Activated CD8-positive, alpha-beta T cell treated with anti-CD3 and anti-CD28 coated beads, Interleukin-2, amount 10 ng/mL, durations not matched to agents 7 days and 5 days (primary cell): ENCODE measurements around the gene CSRP2. TPM values are rescaled to one million over a fixed set of nuclear protein-coding genes. Genes with fewer than 3 reads are reported as not detected.

Experiments used
- ATAC-seq: fragments of 150-1000 bp; cut with Tn5 transposase; one replicate; pipeline ENCODE4 v1.10.0; 2021; ENCODE audit warnings: moderate library complexity
- CTCF ChIA-PET: fragments of 350-600 bp; sonication (Branson Sonifier 250); formaldehyde crosslinking; loops from one replicate; lab custom pipeline; 2021; ENCODE audit warnings: antibody characterized with exemption; lab: Charles Lee
- POLR2A ChIA-PET: fragments of 350-600 bp; sonication (Branson Sonifier 250); formaldehyde crosslinking; loops from one replicate; lab custom pipeline; 2021; ENCODE audit warnings: antibody characterized with exemption; lab: Charles Lee
- DNase-seq: peaks from one replicate; pipeline ENCODE4 v3.0.0-alpha.2; 2020
- H3K27ac Mint-ChIP-seq: one replicate; pipeline ENCODE4 v1.8.0; 2021; ENCODE audit warnings: mild to moderate bottlenecking, mixed read lengths
- H3K27me3 Mint-ChIP-seq: one replicate; pipeline ENCODE4 v1.8.0; 2021; ENCODE audit warnings: low read depth, mixed read lengths
- H3K36me3 Mint-ChIP-seq: one replicate; pipeline ENCODE4 v1.8.0; 2021; ENCODE audit warnings: low read depth, mixed read lengths
- H3K4me1 Mint-ChIP-seq: one replicate; pipeline ENCODE4 v1.8.0; 2021; ENCODE audit warnings: low read depth, mixed read lengths
- H3K4me3 Mint-ChIP-seq: one replicate; pipeline ENCODE4 v1.8.0; 2021; ENCODE audit warnings: mild to moderate bottlenecking, mixed read lengths
- H3K9me3 Mint-ChIP-seq: one replicate; pipeline ENCODE4 v1.8.0; 2022; ENCODE audit warnings: mixed read lengths; ENCODE audit not compliant: insufficient read depth
- total RNA-seq, 2 experiments: library from RNA; stranded (reverse); gene quantifications; one replicate each; pipeline ENCODE4 v1.2.3, GENCODE V29; 2021

The CSRP2 gene
- total RNA-seq = under 1 TPM in 1 of 2 experiments, not detected in 1; 0.47 TPM

DNA sequence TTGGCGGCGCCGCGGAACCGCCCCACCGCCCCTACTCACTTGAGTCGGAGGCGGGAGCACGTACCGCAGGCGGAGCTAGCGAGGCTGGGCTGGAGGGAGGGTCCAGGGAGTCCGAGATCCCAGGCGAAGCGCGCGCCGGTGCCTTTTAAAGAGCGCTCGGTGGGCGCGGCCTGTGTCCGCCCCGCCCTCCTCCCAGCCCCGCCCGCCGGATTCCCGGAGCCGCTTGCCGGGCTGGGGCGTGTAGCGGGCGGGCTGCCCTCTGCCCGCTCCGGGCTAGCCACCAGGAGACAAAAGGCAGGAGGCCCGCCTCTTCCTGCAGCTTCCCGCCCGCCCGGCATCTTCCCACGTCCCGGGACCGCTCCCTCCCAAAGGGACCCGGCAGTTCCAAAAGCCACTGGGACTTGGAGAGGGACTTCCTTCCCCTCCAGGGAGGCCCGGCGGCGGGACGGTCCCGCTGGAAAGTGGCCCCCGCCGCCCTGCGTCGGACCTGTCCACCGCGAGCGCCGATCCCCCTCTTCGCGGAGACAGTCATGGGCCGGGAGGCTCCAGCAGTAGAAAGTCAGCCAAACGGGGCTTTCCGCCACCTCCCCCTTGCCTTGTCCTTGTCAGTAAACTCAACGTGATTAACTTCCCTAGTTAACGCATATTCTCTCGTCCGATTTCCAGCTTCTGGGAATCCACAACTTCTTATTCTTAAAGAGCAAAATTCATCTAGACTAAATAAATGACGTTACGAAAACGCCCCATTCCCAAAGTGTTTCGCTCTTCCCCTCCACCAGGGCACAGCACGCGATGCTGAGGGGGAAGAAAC, at the start of gene CSRP2:
Gene CSRP2 (minus strand): TSS at position 121 of the 811 bp plus-strand sequence. CDS start 12,759 bp downstream, outside the sequence.
- Mint-ChIP-seq H3K4me1 (peaks cover 12% of the 10 kb centered on the region), H3K27ac (no peak within 1 kb of the TSS), H3K9me3 (no peaks in the 10 kb centered on the region), H3K27me3 (peaks cover 58% of the 10 kb centered on the region), H3K4me3 (peak within 1 kb of the TSS; percentile 79), H3K36me3 (no peaks in the 10 kb centered on the region)
- ATAC-seq (peak; percentile 89), DNase-seq (peak; percentile 70)
- CTCF ChIA-PET = no interaction called here
- POLR2A ChIA-PET = no interaction called here

DNA sequence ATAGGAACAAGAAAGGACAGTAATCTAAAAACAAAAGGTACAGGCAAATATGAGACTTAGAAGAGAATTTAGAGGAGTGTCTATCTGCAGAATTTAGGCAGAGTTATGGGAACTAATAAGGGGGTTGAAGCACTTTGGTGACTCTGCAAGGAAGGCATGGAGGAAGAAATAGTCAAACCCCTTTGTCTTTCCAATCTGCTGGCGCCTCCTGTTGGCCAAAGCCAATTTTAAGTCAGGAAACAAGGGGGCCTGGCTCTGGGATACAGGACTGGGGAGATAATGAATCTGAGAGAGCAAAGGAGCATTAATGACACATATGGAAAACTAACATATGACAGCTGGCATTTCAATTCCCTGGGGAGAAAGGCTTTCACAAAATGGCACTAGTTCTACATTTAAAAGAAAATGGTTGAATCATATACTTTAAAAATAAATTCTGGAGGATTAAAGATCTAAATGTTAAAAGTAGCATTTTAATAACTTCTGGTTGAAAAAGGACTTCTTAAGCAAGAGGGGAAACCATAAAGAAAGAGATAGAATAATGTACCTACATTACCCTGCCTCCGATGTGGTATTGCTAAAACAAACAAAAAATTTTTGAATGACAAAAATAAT, 48.5 kb upstream of the CSRP2 start:
- DNase-seq (peak; percentile 47), ATAC-seq (no peak)
- POLR2A ChIA-PET = no interaction called here
- no peak overlapping the region for H3K27ac Mint-ChIP-seq
- H3K27me3 Mint-ChIP-seq = peaks cover 5% of the 10 kb centered on the region
- H3K4me1 Mint-ChIP-seq = no peaks in the 10 kb centered on the region
- CTCF ChIA-PET = interaction anchor here (0.7 to 1.9 kb wide), 3 partner anchors 84 to 305 kb away, joined by 3 to 5 read pairs (median 3); no protein-coding TSS in a partner anchor
- no peaks in the 10 kb centered on the region for H3K36me3 Mint-ChIP-seq
- no peak overlapping the region for H3K4me3 Mint-ChIP-seq
- no peaks in the 10 kb centered on the region for H3K9me3 Mint-ChIP-seq

DNA sequence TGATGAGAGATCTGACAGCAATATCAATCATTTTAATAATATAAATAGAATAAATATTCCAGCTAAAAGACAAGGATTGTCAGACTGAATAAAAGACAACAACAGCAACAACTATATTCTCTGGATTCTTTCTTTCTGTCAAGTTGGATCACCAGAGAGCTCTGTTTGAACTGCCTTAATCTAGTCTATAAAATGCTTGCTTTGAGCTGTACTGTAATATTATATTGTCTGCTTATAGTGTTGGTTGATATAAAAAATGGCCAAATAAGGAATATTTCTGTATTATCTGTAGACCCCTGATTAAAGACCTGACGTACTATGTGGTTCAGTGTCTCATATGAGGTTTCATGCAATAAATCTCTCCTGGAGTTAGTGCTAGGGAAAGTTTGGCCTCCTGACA, 46.3 kb upstream of the CSRP2 start:
- Mint-ChIP-seq H3K4me3 (no peak overlapping the region), H3K4me1 (peaks cover 4% of the 10 kb centered on the region), H3K27me3 (peaks cover 8% of the 10 kb centered on the region), H3K9me3 (no peaks in the 10 kb centered on the region), H3K27ac (no peak overlapping the region), H3K36me3 (no peaks in the 10 kb centered on the region)
- ATAC-seq = no peak
- DNase-seq = no peak
- ChIA-PET CTCF (interaction anchor here (0.9 kb wide), 1 partner anchor 304 kb away, joined by 3 read pairs; no protein-coding TSS in a partner anchor), POLR2A (no interaction called here)

DNA sequence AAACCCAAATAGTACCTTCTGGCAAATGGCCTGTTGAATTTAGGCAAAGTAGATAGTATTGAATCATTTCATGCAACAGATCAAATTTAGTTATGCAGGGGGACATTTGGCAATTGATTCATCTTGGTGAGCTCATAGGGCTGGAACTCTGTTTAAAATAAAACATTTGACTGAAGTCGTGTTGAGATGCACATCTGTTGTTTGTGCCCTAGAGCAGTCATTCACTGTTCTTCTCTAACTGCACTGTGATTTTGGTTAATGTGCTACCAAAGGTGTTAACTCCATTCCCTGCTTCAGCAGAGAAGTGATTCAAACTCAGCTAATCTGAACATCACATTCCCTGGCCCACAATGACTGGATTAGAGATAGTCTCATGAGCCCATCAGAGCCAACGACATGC, 44.0 kb upstream of the CSRP2 start:
- DNase-seq (no peak), ATAC-seq (no peak)
- Mint-ChIP-seq H3K27ac (no peak overlapping the region), H3K9me3 (no peaks in the 10 kb centered on the region), H3K4me1 (peaks cover 5% of the 10 kb centered on the region), H3K36me3 (no peaks in the 10 kb centered on the region), H3K4me3 (no peak overlapping the region), H3K27me3 (peaks cover 8% of the 10 kb centered on the region)
- POLR2A ChIA-PET = no interaction called here
- CTCF ChIA-PET = no interaction called here

DNA sequence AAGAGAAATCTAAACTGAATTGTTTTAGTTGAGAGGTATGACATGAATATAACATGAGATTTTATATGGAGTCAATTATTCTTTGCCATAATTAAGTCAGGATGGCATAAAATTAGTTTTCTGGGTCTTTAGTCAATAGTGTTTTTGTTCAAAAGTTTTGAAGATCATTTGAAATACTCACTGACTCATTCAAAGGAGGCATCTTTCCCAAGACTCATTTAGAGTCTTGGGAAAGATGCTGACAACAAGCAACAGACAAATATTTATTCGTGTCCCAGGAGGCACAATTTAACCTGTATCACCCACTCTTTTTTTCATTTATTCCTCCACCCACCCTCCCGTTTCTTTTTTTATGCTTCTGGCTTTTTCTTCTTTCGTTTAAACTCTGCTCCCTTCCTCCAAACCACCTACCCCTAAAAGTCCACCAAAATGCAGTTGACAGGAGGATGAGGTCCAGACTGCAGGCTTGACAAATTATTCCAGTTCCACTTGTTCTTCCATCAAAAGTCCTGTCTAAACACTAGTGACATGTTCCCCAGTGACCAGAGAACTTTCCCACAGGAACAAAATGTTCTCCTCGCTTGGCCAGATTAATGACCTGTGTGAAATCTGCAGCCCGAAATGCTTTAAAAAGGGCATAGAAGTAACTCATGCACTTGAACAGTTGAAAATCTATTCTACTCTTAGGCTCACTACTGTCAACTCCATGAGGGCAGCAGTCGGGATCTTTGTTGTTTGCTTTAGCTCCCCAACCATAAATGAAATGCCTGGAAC, 43.3 kb upstream of the CSRP2 start:
- ChIA-PET CTCF (no interaction called here), POLR2A (no interaction called here)
- DNase-seq (no peak), ATAC-seq (no peak)
- peaks cover 6% of the 10 kb centered on the region for H3K27me3 Mint-ChIP-seq
- no peaks in the 10 kb centered on the region for H3K36me3 Mint-ChIP-seq
- no peak overlapping the region for H3K4me3 Mint-ChIP-seq
- no peaks in the 10 kb centered on the region for H3K9me3 Mint-ChIP-seq
- peaks cover 5% of the 10 kb centered on the region for H3K4me1 Mint-ChIP-seq
- no peak overlapping the region for H3K27ac Mint-ChIP-seq

DNA sequence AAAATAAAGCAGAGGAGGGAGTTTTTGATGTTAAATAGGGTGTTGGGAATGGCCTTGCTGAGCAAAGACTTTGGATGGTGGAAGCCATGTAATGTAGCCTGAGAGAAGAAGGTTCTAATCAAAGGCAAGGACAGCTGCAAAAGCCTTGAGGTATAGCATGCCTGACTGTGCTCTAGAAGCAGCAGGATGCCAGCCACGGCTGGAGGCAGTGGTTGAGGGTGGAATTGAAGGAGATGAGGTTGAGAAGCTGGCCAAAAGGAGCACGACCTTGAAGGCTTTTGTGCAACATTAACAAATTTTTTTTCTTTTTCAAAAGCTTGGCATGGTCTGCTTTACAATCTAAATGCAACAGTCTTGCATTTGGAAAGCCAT, 42.3 kb upstream of the CSRP2 start:
- H3K27ac Mint-ChIP-seq = no peak overlapping the region
- H3K4me1 Mint-ChIP-seq = peaks cover 5% of the 10 kb centered on the region
- DNase-seq = no peak
- no peaks in the 10 kb centered on the region for H3K36me3 Mint-ChIP-seq
- H3K9me3 Mint-ChIP-seq = no peaks in the 10 kb centered on the region
- no peak for ATAC-seq
- peaks cover 8% of the 10 kb centered on the region for H3K27me3 Mint-ChIP-seq
- ChIA-PET CTCF (no interaction called here), POLR2A (no interaction called here)
- no peak overlapping the region for H3K4me3 Mint-ChIP-seq

DNA sequence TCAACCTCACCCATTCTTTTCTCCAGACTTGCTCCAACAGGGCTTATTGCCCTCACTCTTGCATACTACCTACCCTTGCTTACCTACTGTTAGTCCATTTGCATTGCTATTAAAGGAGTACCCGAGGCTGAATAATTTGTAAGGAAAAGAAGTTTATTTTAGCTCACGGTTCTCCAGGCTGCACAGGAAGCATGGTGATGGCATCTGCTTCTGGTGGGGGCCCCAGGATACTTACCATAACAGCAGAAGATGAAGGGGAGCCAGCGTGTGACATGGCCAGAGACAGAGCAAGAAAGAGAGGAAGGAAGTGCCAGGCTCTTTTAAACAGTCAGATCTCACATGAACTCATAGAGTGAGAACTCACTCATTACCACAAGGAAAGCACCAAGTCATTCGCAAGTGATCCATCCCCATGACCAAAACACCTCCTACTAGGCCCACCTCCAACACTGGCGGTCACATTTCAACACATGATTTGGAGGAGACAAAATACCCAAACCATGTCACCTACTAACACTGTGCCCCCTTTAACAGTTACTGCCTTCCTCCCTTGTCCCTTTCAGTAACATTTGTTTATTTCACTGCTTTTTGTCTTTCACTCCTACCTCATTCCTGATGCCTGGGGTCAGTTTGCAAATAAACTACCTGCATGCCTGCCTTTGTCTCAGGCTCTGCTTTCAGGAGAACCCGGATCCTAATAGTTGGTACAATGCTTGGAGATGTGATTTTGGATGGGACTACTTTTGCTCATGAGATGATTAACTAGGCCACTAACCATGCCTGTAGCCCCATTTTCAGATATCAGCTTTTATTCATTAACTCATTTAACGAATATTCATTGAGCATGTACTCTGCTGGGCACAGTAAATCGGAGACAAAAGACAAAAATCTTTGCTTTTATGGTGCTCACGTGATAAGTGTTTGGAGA, 41.6 kb upstream of the CSRP2 start:
- Mint-ChIP-seq H3K36me3 (no peaks in the 10 kb centered on the region), H3K4me1 (peaks cover 5% of the 10 kb centered on the region), H3K27me3 (peaks cover 12% of the 10 kb centered on the region), H3K9me3 (no peaks in the 10 kb centered on the region), H3K4me3 (no peak overlapping the region), H3K27ac (no peak overlapping the region)
- ATAC-seq (no peak), DNase-seq (no peak)
- ChIA-PET POLR2A (no interaction called here), CTCF (no interaction called here)

DNA sequence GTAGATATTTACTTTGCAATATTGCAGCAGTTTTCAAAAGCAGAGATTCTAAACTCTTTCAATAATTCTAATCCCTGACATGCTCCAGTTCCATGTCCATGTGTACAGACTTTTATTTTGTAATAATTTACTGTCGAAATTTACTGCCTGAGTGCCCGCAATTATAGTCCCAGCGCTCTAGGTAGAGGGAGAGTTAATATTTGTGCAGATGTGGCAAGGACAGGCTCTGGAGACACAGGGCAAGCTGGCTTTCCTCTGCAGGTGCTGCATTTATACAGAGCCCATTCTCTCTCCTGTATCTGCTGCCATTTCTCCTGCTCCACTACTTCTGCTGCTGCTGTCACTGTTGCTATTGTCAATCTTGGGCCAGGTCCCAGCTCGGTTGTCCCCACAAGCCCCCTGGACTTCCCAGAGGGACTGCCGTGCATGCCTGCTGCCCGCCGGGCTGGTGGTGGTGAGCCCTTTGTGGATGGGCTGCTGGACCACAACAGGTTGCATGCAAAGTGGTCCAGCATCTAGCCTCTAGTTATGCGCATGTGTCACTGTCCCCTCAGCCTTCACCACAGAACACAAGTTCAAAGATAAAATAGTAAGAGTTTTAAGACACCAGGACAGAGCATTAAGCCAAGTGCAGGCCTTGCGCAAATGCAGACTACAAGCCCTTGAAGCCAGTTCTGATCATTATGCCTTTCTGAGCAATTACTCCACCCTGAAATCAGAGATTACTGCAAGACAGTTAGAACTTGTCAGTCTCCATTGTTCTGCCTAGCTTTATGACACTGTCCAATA, 40.8 kb upstream of the CSRP2 start:
- H3K36me3 Mint-ChIP-seq = no peaks in the 10 kb centered on the region
- no peak for ATAC-seq
- H3K27ac Mint-ChIP-seq = no peak overlapping the region
- H3K4me3 Mint-ChIP-seq = no peak overlapping the region
- CTCF ChIA-PET = no interaction called here
- peaks cover 15% of the 10 kb centered on the region for H3K27me3 Mint-ChIP-seq
- POLR2A ChIA-PET = no interaction called here
- H3K4me1 Mint-ChIP-seq = peaks cover 5% of the 10 kb centered on the region
- no peaks in the 10 kb centered on the region for H3K9me3 Mint-ChIP-seq
- no peak for DNase-seq

DNA sequence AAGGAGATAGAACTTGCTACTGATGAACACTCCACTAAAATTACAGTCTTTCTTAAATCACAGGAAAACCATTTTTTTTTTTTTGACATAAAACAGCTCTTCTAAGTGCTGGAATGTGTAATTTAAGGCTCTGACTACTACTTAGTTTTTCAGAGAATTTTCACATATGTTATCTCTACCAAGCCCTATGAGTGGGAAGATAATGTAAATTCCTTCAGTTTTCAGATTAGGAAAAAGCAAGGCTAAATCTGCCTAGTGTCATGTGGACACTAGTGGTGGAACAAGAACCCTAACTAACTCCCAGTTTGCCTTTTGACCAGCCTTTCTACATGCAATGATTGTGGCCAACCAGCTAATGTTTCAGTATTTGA, 37.3 kb upstream of the CSRP2 start:
- H3K9me3 Mint-ChIP-seq = no peaks in the 10 kb centered on the region
- H3K27me3 Mint-ChIP-seq = peaks cover 14% of the 10 kb centered on the region
- H3K27ac Mint-ChIP-seq = no peak overlapping the region
- ChIA-PET CTCF (interaction anchor here (1.4 kb wide), 1 partner anchor 14 kb away, joined by 5 read pairs; no protein-coding TSS in a partner anchor), POLR2A (interaction anchor here (0.5 kb wide), 1 partner anchor 380 kb away, joined by 3 read pairs; no protein-coding TSS in a partner anchor)
- ATAC-seq (no peak), DNase-seq (no peak)
- peaks cover 5% of the 10 kb centered on the region for H3K4me1 Mint-ChIP-seq
- no peaks in the 10 kb centered on the region for H3K36me3 Mint-ChIP-seq
- no peak overlapping the region for H3K4me3 Mint-ChIP-seq

DNA sequence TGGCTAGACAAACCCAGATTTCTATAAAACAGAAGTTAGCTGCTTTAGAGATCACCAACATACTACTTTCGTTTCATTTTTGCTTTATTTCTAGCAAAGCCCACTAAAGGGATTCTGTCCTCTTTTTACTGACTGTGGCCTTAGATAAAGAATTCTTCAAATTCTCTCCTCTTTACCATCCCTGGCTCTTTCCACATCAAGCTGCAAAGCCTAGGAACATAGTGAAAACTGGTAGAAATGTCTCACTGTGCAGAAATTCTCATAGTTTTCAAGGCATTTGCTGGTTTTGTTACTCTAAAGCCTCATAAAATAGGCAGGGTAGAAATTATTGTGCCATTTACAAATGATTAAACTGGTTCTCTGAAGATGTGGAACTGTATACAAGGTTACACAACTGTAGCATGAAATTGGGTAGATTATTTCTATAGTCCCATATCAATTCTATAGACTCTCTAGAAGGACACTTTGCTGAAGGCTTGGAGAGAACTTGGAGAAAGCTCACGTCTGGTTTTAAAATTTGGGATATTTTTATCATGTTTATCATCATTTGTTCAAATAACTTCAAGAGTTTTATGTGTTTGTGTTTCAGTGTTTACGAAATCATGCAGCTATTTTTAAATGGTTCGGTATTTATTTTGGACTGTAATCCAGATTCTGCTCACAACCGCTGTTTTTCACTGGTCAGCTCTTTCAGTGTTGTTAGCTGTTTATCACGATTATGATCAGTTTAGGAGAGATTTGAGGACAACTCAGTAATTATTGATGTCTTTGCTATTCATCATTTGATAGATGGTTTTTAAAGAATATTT, 36.7 kb upstream of the CSRP2 start:
- Mint-ChIP-seq H3K27ac (no peak overlapping the region), H3K4me1 (peaks cover 4% of the 10 kb centered on the region), H3K36me3 (no peaks in the 10 kb centered on the region), H3K9me3 (no peaks in the 10 kb centered on the region), H3K27me3 (peaks cover 14% of the 10 kb centered on the region), H3K4me3 (no peak overlapping the region)
- ChIA-PET CTCF (interaction anchor here (1.4 kb wide), 1 partner anchor 14 kb away, joined by 5 read pairs; no protein-coding TSS in a partner anchor), POLR2A (interaction anchor here (0.5 kb wide), 1 partner anchor 379 kb away, joined by 3 read pairs; no protein-coding TSS in a partner anchor)
- ATAC-seq (no peak), DNase-seq (no peak)
